GM12874 (cell line): ENCODE results near the gene QSOX2.

Source experiments
- CTCF ChIP-seq: IDR thresholded peaks from 2 replicates; pipeline ENCODE4 v1.5.1; 2011; ENCODE audit warnings: low read depth, mild to moderate bottlenecking, control low read depth, low read length, moderate library complexity; ENCODE audit not compliant: insufficient read depth

Gene QSOX2

GRCh38 chr9:136291306-136292025 lies 45.9 kb upstream of the QSOX2 start:
- no peak for TF ChIP-seq CTCF

GRCh38 chr9:136290508-136291000 lies 44.9 kb upstream of the QSOX2 start:
- no peak for TF ChIP-seq CTCF

- TF ChIP-seq CTCF: no peak
These were observed 44.3 kb upstream of the QSOX2 start for GRCh38 chr9:136289651-136290507.

- TF ChIP-seq CTCF: no peak
These were observed 42.5 kb upstream of the QSOX2 start for GRCh38 chr9:136287960-136288753.

GRCh38 chr9:136286987-136287379 lies 41.4 kb upstream of the QSOX2 start:
- no peak for TF ChIP-seq CTCF

- TF ChIP-seq CTCF: no peak
These were observed 40.9 kb upstream of the QSOX2 start for GRCh38 chr9:136286359-136286986.
